Cardiac muscle cell (in vitro differentiated cells and primary cell): Measurements from ENCODE around the gene STARD10. TPM values are rescaled to one million over a fixed set of nuclear protein-coding genes. Genes with fewer than 3 reads are reported as not detected.

Experiments used
- DNase-seq, 2 donors: peaks; one replicate each; pipeline versions ENCODE4 v3.0.0 to v3.0.0-alpha.2; 2010 to 2017; ENCODE audit warnings: low read depth in 1 of 2, low spot score in 1 of 2
- H3K27ac ChIP-seq: fragments of 200-600 bp; sonication (generic); 2 replicates; pipeline ENCODE4 v1.5.1; 2016
- H3K27me3 ChIP-seq: fragments of 200-600 bp; sonication (generic); 2 replicates; pipeline ENCODE4 v1.6.0; 2016; ENCODE audit warnings: control low read depth
- H3K36me3 ChIP-seq: fragments of 200-600 bp; sonication (generic); 2 replicates; pipeline ENCODE4 v1.5.1; 2016; ENCODE audit warnings: control low read depth
- H3K4me1 ChIP-seq: fragments of 200-600 bp; sonication (generic); 2 replicates; pipeline ENCODE4 v1.8.1; 2017; ENCODE audit warnings: low read depth, mild to moderate bottlenecking, mixed run types
- H3K4me3 ChIP-seq: fragments of 200-600 bp; sonication (generic); 2 replicates; pipeline ENCODE4 v1.5.1; 2016; ENCODE audit warnings: mild to moderate bottlenecking
- H3K9me3 ChIP-seq: fragments of 200-600 bp; sonication (generic); 2 replicates; pipeline ENCODE4 v1.5.1; 2017; ENCODE audit warnings: low read depth, mild to moderate bottlenecking, control low read depth
- CTCF ChIP-seq: IDR thresholded peaks from 2 replicates; pipeline ENCODE4 v1.5.1; 2012; ENCODE audit warnings: low read depth, mild to moderate bottlenecking, low read length
- polyA plus RNA-seq: library from polyadenylated mRNA; unstranded; fragments of >200 nt; fragmentation: Nextera tagmentation; extraction: Ambion mirVana; gene quantifications from 2 replicates; pipeline ENCODE4 v1.2.1, GENCODE V29; 2016
- total RNA-seq: library from RNA; depleted of rRNA; stranded (reverse); fragments of >200 nt; gene quantifications from 2 replicates; pipeline ENCODE4 v1.2.3, GENCODE V29; 2016

The STARD10 gene
- total and polyA plus RNA-seq, 2 experiments from 2014 or later: 91.4 to 101 TPM

GRCh38 chr11:72738199-72739141, 55.4 kb downstream of the STARD10 start:
- Histone ChIP-seq H3K9me3 (no peaks in the 10 kb centered on the region), H3K4me3 (no peak overlapping the region), H3K36me3 (no peaks in the 10 kb centered on the region), H3K4me1 (peaks cover 73% of the 10 kb centered on the region), H3K27ac (peak overlapping the region; percentile 94), H3K27me3 (no peaks in the 10 kb centered on the region)
- no peak for TF ChIP-seq CTCF
- no peak for DNase-seq

GRCh38 chr11:72737336-72737735, 56.5 kb downstream of the STARD10 start:
- H3K27ac ChIP-seq: peak overlapping the region; percentile 94

GRCh38 chr11:72736452-72737069, 57.3 kb downstream of the STARD10 start:
- Histone ChIP-seq H3K4me1 (peaks cover 54% of the 10 kb centered on the region), H3K27me3 (no peaks in the 10 kb centered on the region), H3K9me3 (no peaks in the 10 kb centered on the region), H3K27ac (peak overlapping the region; percentile 94), H3K4me3 (no peak overlapping the region), H3K36me3 (no peaks in the 10 kb centered on the region)
- DNase-seq: peak in 1 of 2 donors; percentile 50
- TF ChIP-seq CTCF: no peak

More at GRCh38 chr11:72737336-72737735, 56.5 kb downstream of the STARD10 start:
- H3K27me3 ChIP-seq: no peaks in the 10 kb centered on the region
- no peaks in the 10 kb centered on the region for H3K36me3 ChIP-seq
- DNase-seq: no peak
- H3K9me3 ChIP-seq: no peaks in the 10 kb centered on the region
- no peak overlapping the region for H3K4me3 ChIP-seq
- peaks cover 62% of the 10 kb centered on the region for H3K4me1 ChIP-seq
- no peak for TF ChIP-seq CTCF

- Histone ChIP-seq H3K9me3 (no peaks in the 10 kb centered on the region), H3K36me3 (no peaks in the 10 kb centered on the region), H3K4me1 (peaks cover 44% of the 10 kb centered on the region), H3K27me3 (no peaks in the 10 kb centered on the region), H3K27ac (peak overlapping the region; percentile 94), H3K4me3 (no peak overlapping the region)
- peak; percentile 81 to 97 for DNase-seq
- no peak for TF ChIP-seq CTCF
These were observed 58.3 kb downstream of the STARD10 start for GRCh38 chr11:72735495-72736027.

- no peak for TF ChIP-seq CTCF
These were observed 61.5 kb downstream of the STARD10 start for GRCh38 chr11:72732329-72732728.

More at GRCh38 chr11:72732329-72732728, 61.5 kb downstream of the STARD10 start:
- H3K9me3 ChIP-seq: no peaks in the 10 kb centered on the region
- H3K4me3 ChIP-seq: no peak overlapping the region
- H3K27ac ChIP-seq: peak overlapping the region; percentile 3
- H3K36me3 ChIP-seq: no peaks in the 10 kb centered on the region
- DNase-seq: no peak
- H3K27me3 ChIP-seq: no peaks in the 10 kb centered on the region
- H3K4me1 ChIP-seq: peaks cover 35% of the 10 kb centered on the region
